GM23248 (cell line): ENCODE results near the gene CGAS. TPM values are rescaled to one million over a fixed set of nuclear protein-coding genes. Genes with fewer than 3 reads are reported as not detected.
"Not testable (repeated sequence)": the region's sequence is repeated elsewhere in the genome, so short reads cannot be mapped to it uniquely, and the experiment has no call there.

Experiments used
- DNase-seq: peaks from one replicate; pipeline ENCODE4 v3.0.0-alpha.2; 2015
- H2AFZ ChIP-seq: fragments of 200-600 bp; sonication (generic); 2 replicates; pipeline ENCODE4 v1.6.1; 2016; ENCODE audit warnings: antibody characterized with exemption
- H3F3A ChIP-seq: fragments of 200-600 bp; sonication (generic); 2 replicates; pipeline ENCODE4 v1.6.1; 2016; ENCODE audit warnings: mild to moderate bottlenecking, antibody characterized with exemption, mixed run types; ENCODE audit not compliant: insufficient read depth
- H3K27ac ChIP-seq: fragments of 200-600 bp; sonication (generic); 2 replicates; pipeline ENCODE4 v1.5.1; 2016; ENCODE audit warnings: mild to moderate bottlenecking
- H3K27me3 ChIP-seq: fragments of 200-600 bp; sonication (generic); replicated peaks from 2 replicates; pipeline ENCODE4 v1.6.1; 2016; ENCODE audit warnings: mild to moderate bottlenecking; ENCODE audit not compliant: insufficient read depth
- H3K36me3 ChIP-seq: fragments of 200-600 bp; sonication (generic); 2 replicates; pipeline ENCODE4 v1.6.1; 2016; ENCODE audit warnings: low read depth, mild to moderate bottlenecking
- H3K4me1 ChIP-seq: fragments of 200-600 bp; sonication (generic); 2 replicates; pipeline ENCODE4 v1.6.1; 2016; ENCODE audit warnings: mild to moderate bottlenecking; ENCODE audit not compliant: insufficient read depth
- H3K4me2 ChIP-seq: fragments of 200-600 bp; sonication (generic); one replicate; pipeline ENCODE4 v1.6.1; 2016; ENCODE audit warnings: mild to moderate bottlenecking; ENCODE audit not compliant: unreplicated experiment
- H3K4me3 ChIP-seq: fragments of 200-600 bp; sonication (generic); 2 replicates; pipeline ENCODE4 v1.5.1; 2016; ENCODE audit warnings: mild to moderate bottlenecking
- H3K79me2 ChIP-seq: fragments of 200-600 bp; sonication (generic); 2 replicates; pipeline ENCODE4 v1.6.1; 2016; ENCODE audit warnings: mild to moderate bottlenecking; ENCODE audit not compliant: insufficient read depth
- H3K9ac ChIP-seq: fragments of 200-600 bp; sonication (generic); 2 replicates; pipeline ENCODE4 v1.6.1; 2016; ENCODE audit warnings: mild to moderate bottlenecking
- H3K9me2 ChIP-seq: fragments of 200-600 bp; sonication (generic); 2 replicates; pipeline ENCODE4 v1.6.1; 2016; ENCODE audit warnings: mixed run types, mild to moderate bottlenecking, moderate library complexity; ENCODE audit not compliant: insufficient read depth
- H3K9me3 ChIP-seq: fragments of 200-600 bp; sonication (generic); one replicate; pipeline ENCODE4 v1.6.1; 2017; ENCODE audit warnings: low read depth
- H4K20me1 ChIP-seq: fragments of 200-600 bp; sonication (generic); 2 replicates; pipeline ENCODE4 v1.6.0; 2016; ENCODE audit not compliant: insufficient read depth
- EZH2 ChIP-seq: fragments of 200-600 bp; sonication (generic); IDR thresholded peaks from 2 replicates; pipeline ENCODE4 v1.6.1; 2018; ENCODE audit warnings: antibody characterized with exemption, mild to moderate bottlenecking; ENCODE audit not compliant: insufficient read depth, poor library complexity, severe bottlenecking
- EZH2phosphoT487 ChIP-seq: fragments of 200-600 bp; sonication (generic); IDR thresholded peaks from 2 replicates; pipeline ENCODE4 v1.6.1; 2018; ENCODE audit warnings: antibody characterized with exemption, moderate library complexity, mild to moderate bottlenecking, low read depth; ENCODE audit not compliant: insufficient read depth
- WGBS, 2 experiments: methylation state at CpG; one replicate each; pipeline ENCODE4 v1.1.6; 2015 to 2017; ENCODE audit warnings: low lambda C conversion rate in 2 of 2, low coverage in 1 of 2; ENCODE audit errors: missing lambda C conversion rate in 2 of 2; 5-methylcytosine and 5-hydroxymethylcytosine counted together
- in situ Hi-C: fragments of 300-500 bp; cut with MboI; formaldehyde crosslinking; loops from 2 replicates; pipeline ENCODE4 v1.15.0; 2020
- polyA plus RNA-seq: library from polyadenylated mRNA; unstranded; fragments of >200 nt; fragmentation: Nextera tagmentation; extraction: Ambion mirVana; gene quantifications from 2 replicates; pipeline ENCODE4 v1.2.1, GENCODE V29; 2016
- total RNA-seq: library from RNA; depleted of rRNA; stranded (reverse); fragments of >200 nt; shearing (Covaris generic); gene quantifications from 2 replicates; pipeline ENCODE4 v1.2.3, GENCODE V29; 2014

Gene CGAS
- total and polyA plus RNA-seq, 2 experiments from 2014 or later = 3.7 to 4.8 TPM

DNA sequence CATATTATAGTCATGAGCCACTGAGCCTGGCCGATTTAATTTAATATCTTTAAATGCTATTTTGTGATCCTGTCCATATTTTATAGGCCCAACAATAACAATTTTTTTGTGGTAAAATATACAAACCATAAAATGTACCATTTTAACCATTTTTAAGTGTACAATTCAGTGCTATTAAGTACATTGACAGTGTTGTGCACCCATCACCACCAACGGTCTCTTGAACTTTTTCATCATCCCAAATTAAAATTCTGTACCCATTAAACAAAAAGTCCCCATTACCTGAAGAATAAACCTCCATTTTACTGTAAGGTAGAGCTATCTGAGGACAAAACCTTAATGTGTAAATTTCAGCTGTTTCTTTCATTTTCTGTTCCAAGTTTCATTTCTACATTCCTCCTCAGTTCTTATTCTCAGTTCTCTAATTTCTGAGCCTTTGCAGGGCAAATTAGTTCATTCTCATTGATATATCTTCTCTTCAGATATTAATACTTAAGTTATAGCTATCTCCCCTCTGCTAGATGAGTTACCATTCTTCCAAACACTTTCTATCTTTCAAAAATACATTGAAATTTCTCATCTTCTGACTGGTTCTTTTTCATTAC is 19.7 kb upstream of the CGAS start:
- Histone ChIP-seq H3K79me2 (0 out of 2 replicates have a peak, but pooled peaks cover 3% of the 10 kb centered on the region), H3K9me3 (no peaks in the 10 kb centered on the region), H2AFZ (no peak overlapping the region), H3K4me1 (no peaks in the 10 kb centered on the region), H3K27ac (no peak overlapping the region), H3K36me3 (peaks cover 52% of the 10 kb centered on the region), H3K27me3 (no peaks in the 10 kb centered on the region), H3K4me3 (no peak overlapping the region), H3F3A (no peaks in the 10 kb centered on the region), H3K9ac (no peak overlapping the region), H4K20me1 (no peaks in the 10 kb centered on the region), H3K4me2 (no peak overlapping the region), H3K9me2 (no peaks in the 10 kb centered on the region)
- in situ Hi-C loops = no loop called here
- TF ChIP-seq EZH2phosphoT487 (no peak), EZH2 (no peak)
- WGBS, 2 experiments = 97 to 98% methylated on average over 2 of the region's 2 CpGs
- DNase-seq = no peak

DNA sequence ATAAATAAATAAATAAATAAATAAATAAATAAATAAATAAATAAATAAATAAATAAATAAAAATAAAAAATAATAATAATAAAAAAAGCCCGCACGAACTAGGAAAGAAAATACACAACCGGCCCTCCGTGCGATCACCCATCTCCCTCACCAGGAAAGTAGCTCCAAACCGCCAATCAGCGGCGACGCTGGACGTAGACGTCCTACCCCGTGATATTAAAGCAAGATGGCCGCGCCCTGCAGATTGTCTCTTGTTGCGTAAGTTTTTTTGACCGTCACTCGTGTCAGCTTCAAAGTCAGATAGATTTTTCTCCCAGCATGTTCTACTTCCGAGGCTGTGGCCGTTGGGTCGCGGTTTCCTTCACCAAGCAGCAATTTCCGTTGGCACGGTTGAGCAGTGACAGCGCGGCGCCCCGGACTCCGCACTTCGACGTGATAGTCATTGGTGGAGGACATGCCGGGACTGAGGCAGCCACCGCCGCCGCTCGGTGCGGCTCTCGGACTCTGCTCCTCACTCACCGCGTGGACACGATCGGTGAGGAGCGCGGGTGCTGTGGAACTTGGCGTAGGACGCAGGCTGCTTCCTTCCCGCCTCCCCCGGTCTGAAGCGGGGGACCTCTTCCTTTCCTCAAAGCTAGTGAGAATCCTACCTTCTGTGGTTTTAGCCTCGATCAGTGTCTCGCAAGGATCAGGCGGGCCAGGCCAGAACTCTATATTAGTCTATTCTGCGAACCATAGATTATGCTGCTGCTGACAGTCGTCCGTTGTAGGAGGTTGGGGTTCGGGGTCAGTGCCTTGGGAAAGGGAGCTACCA is 9.6 kb upstream of the CGAS start, which contains the start of gene MTO1:
TSS of gene MTO1 (plus strand) at position 201 of the 814 bp plus-strand sequence. CDS start at position 319, 118 bp downstream.
- peak; percentile 99 for DNase-seq
- Histone ChIP-seq H3K4me2 (peak within 1 kb of the TSS; percentile 98), H3F3A (peaks cover 7% of the 10 kb centered on the region; the same call in 1 of the 2 replicates), H3K9ac (peak within 1 kb of the TSS; percentile 93), H3K36me3 (no peaks in the 10 kb centered on the region), H3K9me3 (no peaks in the 10 kb centered on the region), H2AFZ (peak within 1 kb of the TSS; percentile 91), H3K4me3 (peak within 1 kb of the TSS; percentile 83), H3K27ac (peak within 1 kb of the TSS; percentile 93), H3K9me2 (no peaks in the 10 kb centered on the region), H3K79me2 (peaks cover 46% of the 10 kb centered on the region), H3K27me3 (no peaks in the 10 kb centered on the region), H4K20me1 (no peaks in the 10 kb centered on the region), H3K4me1 (peaks cover 12% of the 10 kb centered on the region; the same call in 1 of the 2 replicates)
- TF ChIP-seq EZH2 (no peak), EZH2phosphoT487 (no peak)
- WGBS, 2 experiments = 1% methylated on average over 55 of the region's 55 CpGs
- in situ Hi-C loops = no loop called here

DNA sequence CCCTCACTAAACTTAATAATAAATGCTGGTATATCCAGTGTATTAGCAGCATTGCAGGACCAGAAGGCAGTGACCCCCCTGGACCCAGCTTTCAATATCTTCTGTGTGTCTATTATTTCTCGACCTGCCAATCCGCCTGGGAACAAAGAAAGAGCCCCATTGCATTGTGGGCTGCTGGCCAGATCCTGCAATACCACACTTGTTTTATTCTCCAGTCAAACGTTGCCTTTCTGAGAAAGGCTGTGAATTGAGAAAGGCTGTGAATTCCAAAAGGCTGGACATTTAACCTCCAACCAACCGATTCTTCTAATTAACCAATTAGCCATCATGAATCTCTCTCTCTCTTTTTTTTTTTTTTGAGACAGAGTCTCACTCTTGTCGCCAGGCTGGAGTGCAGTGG is 8.0 kb upstream of the CGAS start:
- Histone ChIP-seq H3K36me3 (no peaks in the 10 kb centered on the region), H3F3A (peaks cover 7% of the 10 kb centered on the region; the same call in 1 of the 2 replicates), H4K20me1 (no peaks in the 10 kb centered on the region), H3K27ac (no peak overlapping the region), H3K27me3 (no peaks in the 10 kb centered on the region), H3K79me2 (peaks cover 31% of the 10 kb centered on the region), H3K9me3 (no peaks in the 10 kb centered on the region), H3K9ac (no peak overlapping the region), H3K4me2 (no peak overlapping the region), H3K4me3 (no peak overlapping the region), H3K9me2 (no peaks in the 10 kb centered on the region), H2AFZ (no peak overlapping the region), H3K4me1 (peaks cover 12% of the 10 kb centered on the region; the same call in 1 of the 2 replicates)
- TF ChIP-seq EZH2phosphoT487 (no peak), EZH2 (no peak)
- DNase-seq = no peak
- WGBS, 2 experiments = 56 to 66% methylated on average over 5 of the region's 5 CpGs
- in situ Hi-C loops = no loop called here

- WGBS, 2 experiments = 66 to 73% methylated on average over 7 of the region's 7 CpGs
- H3K27me3 ChIP-seq, DNase-seq, H3K27ac ChIP-seq, H4K20me1 ChIP-seq, H2AFZ ChIP-seq, H3K4me2 ChIP-seq, H3K9me2 ChIP-seq, H3F3A ChIP-seq, in situ Hi-C loops, H3K9ac ChIP-seq, H3K4me3 ChIP-seq, H3K9me3 ChIP-seq, H3K36me3 ChIP-seq: not testable (repeated sequence)
- Histone ChIP-seq H3K4me1 (peaks cover 12% of the 10 kb centered on the region; the same call in 1 of the 2 replicates), H3K79me2 (peaks cover 25% of the 10 kb centered on the region)
Measured at GRCh38 chr6:73459474-73459873, 7.4 kb upstream of the CGAS start.
